HepG2 (cell line): ENCODE measurements around the gene SLC11A1. TPM values are rescaled to one million over a fixed set of nuclear protein-coding genes. Genes with fewer than 3 reads are reported as not detected.

Experiments
- ATAD3A ChIP-seq: sonication (generic); formaldehyde crosslinking; IDR thresholded peaks from 2 replicates; pipeline ENCODE4 v1.4.0; 2020; ENCODE audit warnings: missing genetic modification reagents
- FOXA3 ChIP-seq: IDR thresholded peaks from 2 replicates; pipeline ENCODE4 v1.6.1; 2016; ENCODE audit warnings: missing genetic modification reagents, missing compliant biosample characterization
- MIER2 ChIP-seq: IDR thresholded peaks from 2 replicates; pipeline ENCODE4 v1.6.1; 2016; ENCODE audit warnings: missing biosample characterization, missing genetic modification reagents
- NR2F1 ChIP-seq, 2 experiments: fragments of 450-650 bp in 1 of 2; formaldehyde crosslinking in 1 of 2; IDR thresholded peaks; 2 replicates each; pipeline versions ENCODE4 v1.5.0 to v1.6.1; 2016 to 2020; ENCODE audit warnings: mild to moderate bottlenecking in 1 of 2, missing compliant biosample characterization in 1 of 2, missing genetic modification reagents in 1 of 2, moderate library complexity in 1 of 2
- TGIF2 ChIP-seq: IDR thresholded peaks from 2 replicates; pipeline ENCODE4 v1.6.1; 2016; ENCODE audit warnings: control low read depth, missing compliant biosample characterization
- ZIK1 ChIP-seq: sonication (generic); formaldehyde crosslinking; IDR thresholded peaks from 2 replicates; pipeline ENCODE4 v1.5.0; 2020; ENCODE audit warnings: mild to moderate bottlenecking, low read depth, missing genetic modification reagents, borderline replicate concordance
- ZNF343 ChIP-seq: sonication (generic); formaldehyde crosslinking; IDR thresholded peaks from 2 replicates; pipeline ENCODE4 v1.4.0; 2020; ENCODE audit warnings: mild to moderate bottlenecking, missing genetic modification reagents
- ZNF512B ChIP-seq: sonication (generic); formaldehyde crosslinking; IDR thresholded peaks from 2 replicates; pipeline ENCODE4 v1.5.1; 2020; ENCODE audit warnings: missing genetic modification reagents, mild to moderate bottlenecking, borderline replicate concordance
- ZNF83 ChIP-seq: sonication (generic); formaldehyde crosslinking; IDR thresholded peaks from 2 replicates; pipeline ENCODE4 v1.4.0; 2020; ENCODE audit warnings: missing genetic modification reagents, mild to moderate bottlenecking, borderline replicate concordance
- ZZZ3 ChIP-seq: sonication (generic); formaldehyde crosslinking; IDR thresholded peaks from 2 replicates; pipeline ENCODE4 v1.4.0; 2020; ENCODE audit warnings: missing genetic modification reagents, mild to moderate bottlenecking, borderline replicate concordance
- polyA plus RNA-seq, 8 experiments: library from polyadenylated mRNA; depleted of rRNA in 3 of 8; stranded (reverse) in 7 of 8; unstranded in 1 of 8; fragments of >200 nt; fragmentation: Illumina TruSeq in 4 of 8; extraction: Trizol in 4 of 8; gene quantifications; 2 replicates each; pipeline versions ENCODE4 v1.2.1 to v1.2.3, GENCODE V29; 2011 to 2016; ENCODE audit warnings: low read depth in 4 of 8, missing spikeins in 1 of 8, mixed read lengths in 1 of 8; ENCODE audit not compliant: insufficient read depth in 1 of 8
- total RNA-seq, 5 experiments: library from RNA; depleted of rRNA; stranded (reverse); fragments of >200 nt; fragmentation: Illumina TruSeq; extraction: Trizol; gene quantifications; 2 replicates each; pipeline ENCODE4 v1.2.3, GENCODE V29; 2016; ENCODE audit warnings: low read depth in 1 of 5
- TF ChIP-seq, protein P1 (sequence below): sonication (generic); formaldehyde crosslinking; IDR thresholded peaks from one replicate; pipeline ENCODE4 v1.5.1; 2020; ENCODE audit warnings: mild to moderate bottlenecking, missing genetic modification reagents; ENCODE audit errors: not compliant biosample characterization
- TF ChIP-seq, protein P2 (sequence below): sonication (generic); formaldehyde crosslinking; IDR thresholded peaks from 2 replicates; pipeline ENCODE4 v1.9.0; 2022; ENCODE audit warnings: missing genetic modification reagents, mild to moderate bottlenecking, borderline replicate concordance
- TF ChIP-seq, protein P3 (sequence below): sonication (generic); formaldehyde crosslinking; IDR thresholded peaks from 2 replicates; pipeline ENCODE4 v1.4.0; 2020; ENCODE audit warnings: missing genetic modification reagents

SLC11A1 gene
- total and polyA plus RNA-seq, 2 of the 13 experiments (the other 11 are each of a cell fraction or from before 2014, with no cell fraction given), result 0.33 to 2.3 TPM

DNA sequence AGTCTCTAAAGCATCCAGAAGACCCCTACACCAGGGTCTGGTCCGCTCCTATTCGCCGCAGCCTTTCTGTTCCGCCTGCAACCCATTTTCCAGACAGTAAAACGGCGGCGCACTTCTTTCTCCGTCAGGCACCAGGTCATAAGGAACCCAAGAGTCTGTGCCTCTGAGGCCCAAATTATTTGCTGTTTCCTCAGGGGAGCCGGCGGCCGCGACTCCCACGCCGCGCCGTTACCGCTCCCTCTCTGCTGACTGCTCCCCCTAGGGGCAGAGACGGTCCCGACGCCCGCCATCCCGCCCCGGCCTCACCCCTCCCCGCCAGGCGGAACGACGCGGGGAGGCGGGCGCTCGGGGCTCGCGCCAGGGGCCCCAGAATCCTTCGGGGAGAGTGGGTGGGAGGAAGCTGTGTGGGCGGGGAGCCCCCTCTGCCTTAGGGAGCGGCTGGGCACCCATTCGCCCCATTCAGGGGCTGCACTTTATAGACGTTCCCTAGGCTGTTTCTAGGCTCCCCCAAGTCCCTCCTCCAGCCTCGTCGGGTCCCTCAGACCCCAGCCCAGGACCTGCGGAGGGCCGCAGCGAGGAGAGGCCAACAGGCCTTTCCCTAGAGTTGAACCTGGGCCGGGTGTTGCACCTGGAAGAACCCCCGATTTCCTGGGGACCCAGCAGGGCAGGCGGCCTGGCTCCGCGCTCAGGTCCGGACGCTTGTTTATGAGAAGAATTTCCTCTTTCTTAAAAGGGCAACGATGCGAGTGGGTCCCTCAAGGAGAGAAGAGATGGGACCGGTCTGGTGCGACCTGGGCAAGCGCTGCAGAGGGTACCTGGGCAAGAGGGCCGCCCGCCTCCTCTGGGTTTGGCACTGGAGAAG is 14.0 kb downstream of the SLC11A1 start (continued):
- TF ChIP-seq, protein P1, sequence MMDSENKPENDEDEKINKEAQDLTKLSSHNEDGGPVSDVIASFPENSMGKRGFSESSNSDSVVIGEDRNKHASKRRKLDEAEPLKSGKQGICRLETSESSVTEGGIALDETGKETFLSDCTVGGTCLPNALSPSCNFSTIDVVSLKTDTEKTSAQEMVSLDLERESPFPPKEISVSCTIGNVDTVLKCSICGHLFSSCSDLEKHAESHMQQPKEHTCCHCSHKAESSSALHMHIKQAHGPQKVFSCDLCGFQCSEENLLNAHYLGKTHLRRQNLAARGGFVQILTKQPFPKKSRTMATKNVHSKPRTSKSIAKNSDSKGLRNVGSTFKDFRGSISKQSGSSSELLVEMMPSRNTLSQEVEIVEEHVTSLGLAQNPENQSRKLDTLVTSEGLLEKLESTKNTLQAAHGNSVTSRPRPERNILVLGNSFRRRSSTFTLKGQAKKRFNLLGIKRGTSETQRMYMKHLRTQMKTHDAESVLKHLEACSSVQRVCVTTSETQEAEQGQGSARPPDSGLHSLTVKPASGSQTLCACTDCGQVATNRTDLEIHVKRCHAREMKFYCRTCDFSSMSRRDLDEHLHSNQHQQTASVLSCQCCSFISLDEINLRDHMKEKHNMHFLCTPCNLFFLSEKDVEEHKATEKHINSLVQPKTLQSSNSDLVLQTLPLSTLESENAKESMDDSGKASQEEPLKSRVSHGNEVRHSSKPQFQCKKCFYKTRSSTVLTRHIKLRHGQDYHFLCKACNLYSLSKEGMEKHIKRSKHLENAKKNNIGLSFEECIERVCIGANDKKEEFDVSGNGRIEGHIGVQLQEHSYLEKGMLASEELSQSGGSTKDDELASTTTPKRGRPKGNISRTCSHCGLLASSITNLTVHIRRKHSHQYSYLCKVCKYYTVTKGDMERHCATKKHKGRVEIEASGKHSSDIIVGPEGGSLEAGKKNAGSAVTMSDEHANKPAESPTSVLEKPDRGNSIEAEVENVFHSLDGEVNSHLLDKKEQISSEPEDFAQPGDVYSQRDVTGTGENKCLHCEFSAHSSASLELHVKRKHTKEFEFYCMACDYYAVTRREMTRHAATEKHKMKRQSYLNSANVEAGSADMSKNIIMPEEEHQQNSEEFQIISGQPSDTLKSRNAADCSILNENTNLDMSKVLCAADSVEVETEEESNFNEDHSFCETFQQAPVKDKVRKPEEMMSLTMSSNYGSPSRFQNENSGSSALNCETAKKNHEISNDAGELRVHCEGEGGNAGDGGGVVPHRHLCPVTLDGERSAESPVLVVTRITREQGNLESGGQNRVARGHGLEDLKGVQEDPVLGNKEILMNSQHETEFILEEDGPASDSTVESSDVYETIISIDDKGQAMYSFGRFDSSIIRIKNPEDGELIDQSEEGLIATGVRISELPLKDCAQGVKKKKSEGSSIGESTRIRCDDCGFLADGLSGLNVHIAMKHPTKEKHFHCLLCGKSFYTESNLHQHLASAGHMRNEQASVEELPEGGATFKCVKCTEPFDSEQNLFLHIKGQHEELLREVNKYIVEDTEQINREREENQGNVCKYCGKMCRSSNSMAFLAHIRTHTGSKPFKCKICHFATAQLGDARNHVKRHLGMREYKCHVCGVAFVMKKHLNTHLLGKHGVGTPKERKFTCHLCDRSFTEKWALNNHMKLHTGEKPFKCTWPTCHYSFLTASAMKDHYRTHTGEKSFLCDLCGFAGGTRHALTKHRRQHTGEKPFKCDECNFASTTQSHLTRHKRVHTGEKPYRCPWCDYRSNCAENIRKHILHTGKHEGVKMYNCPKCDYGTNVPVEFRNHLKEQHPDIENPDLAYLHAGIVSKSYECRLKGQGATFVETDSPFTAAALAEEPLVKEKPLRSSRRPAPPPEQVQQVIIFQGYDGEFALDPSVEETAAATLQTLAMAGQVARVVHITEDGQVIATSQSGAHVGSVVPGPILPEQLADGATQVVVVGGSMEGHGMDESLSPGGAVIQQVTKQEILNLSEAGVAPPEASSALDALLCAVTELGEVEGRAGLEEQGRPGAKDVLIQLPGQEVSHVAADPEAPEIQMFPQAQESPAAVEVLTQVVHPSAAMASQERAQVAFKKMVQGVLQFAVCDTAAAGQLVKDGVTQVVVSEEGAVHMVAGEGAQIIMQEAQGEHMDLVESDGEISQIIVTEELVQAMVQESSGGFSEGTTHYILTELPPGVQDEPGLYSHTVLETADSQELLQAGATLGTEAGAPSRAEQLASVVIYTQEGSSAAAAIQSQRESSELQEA (CRISPR knock-in tag), result no peak
- TF ChIP-seq, protein P2, sequence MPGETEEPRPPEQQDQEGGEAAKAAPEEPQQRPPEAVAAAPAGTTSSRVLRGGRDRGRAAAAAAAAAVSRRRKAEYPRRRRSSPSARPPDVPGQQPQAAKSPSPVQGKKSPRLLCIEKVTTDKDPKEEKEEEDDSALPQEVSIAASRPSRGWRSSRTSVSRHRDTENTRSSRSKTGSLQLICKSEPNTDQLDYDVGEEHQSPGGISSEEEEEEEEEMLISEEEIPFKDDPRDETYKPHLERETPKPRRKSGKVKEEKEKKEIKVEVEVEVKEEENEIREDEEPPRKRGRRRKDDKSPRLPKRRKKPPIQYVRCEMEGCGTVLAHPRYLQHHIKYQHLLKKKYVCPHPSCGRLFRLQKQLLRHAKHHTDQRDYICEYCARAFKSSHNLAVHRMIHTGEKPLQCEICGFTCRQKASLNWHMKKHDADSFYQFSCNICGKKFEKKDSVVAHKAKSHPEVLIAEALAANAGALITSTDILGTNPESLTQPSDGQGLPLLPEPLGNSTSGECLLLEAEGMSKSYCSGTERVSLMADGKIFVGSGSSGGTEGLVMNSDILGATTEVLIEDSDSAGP, result peak; percentile 97
- TF ChIP-seq ZNF83 (no peak; the same call in 1 of the 2 replicates), ZZZ3 (peak; percentile 91), ATAD3A (CRISPR knock-in tag) (no peak), ZIK1 (CRISPR knock-in tag) (peak; percentile 86; the same call in 1 of the 2 replicates), ZNF343 (CRISPR knock-in tag) (peak; percentile 91), NR2F1 (CRISPR knock-in tag; IDR thresholded peaks at IDR 0.05) (peak in 1 of 2 experiments; percentile 55; a peak in 2 of 4 replicates), MIER2 (CRISPR knock-in tag) (peak; percentile 52; the same call in 1 of the 2 replicates), ZNF512B (0 out of 2 replicates have a peak, but pooled peaks have one; percentile 70), TGIF2 (CRISPR knock-in tag) (no peak; the same call in 1 of the 2 replicates), FOXA3 (CRISPR knock-in tag) (0 out of 2 replicates have a peak, but pooled peaks have one; percentile 70)
- TF ChIP-seq, protein P3, sequence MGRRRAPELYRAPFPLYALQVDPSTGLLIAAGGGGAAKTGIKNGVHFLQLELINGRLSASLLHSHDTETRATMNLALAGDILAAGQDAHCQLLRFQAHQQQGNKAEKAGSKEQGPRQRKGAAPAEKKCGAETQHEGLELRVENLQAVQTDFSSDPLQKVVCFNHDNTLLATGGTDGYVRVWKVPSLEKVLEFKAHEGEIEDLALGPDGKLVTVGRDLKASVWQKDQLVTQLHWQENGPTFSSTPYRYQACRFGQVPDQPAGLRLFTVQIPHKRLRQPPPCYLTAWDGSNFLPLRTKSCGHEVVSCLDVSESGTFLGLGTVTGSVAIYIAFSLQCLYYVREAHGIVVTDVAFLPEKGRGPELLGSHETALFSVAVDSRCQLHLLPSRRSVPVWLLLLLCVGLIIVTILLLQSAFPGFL, result no peak
